H1 (cell line): ENCODE data around the gene CRYBG1. TPM values are rescaled to one million over a fixed set of nuclear protein-coding genes. Genes with fewer than 3 reads are reported as not detected.
A peak's percentile ranks its signal among the peaks of the same experiment; 100 is the strongest.

ENCODE experiments used
- ASH2L ChIP-seq: fragments of 200-600, 300-600 bp; sonication (generic); IDR thresholded peaks from one replicate; pipeline ENCODE4 v1.7.1; 2017; ENCODE audit warnings: low read length
- CTBP2 ChIP-seq: IDR thresholded peaks from 2 replicates; pipeline ENCODE4 v1.7.0; 2011; ENCODE audit warnings: borderline replicate concordance, mild to moderate bottlenecking, moderate library complexity, mixed read lengths, low read length; ENCODE audit not compliant: insufficient read depth, insufficient read length
- CTCF ChIP-seq, 3 experiments: IDR thresholded peaks; 1 replicate in 2 of 3; 2 replicates in 1 of 3; pipeline versions ENCODE4 v1.5.1 to v1.6.1; 2011; ENCODE audit warnings: low read length in 3 of 3, mild to moderate bottlenecking in 3 of 3, inconsistent platforms in 2 of 3, low read depth in 1 of 3, moderate library complexity in 1 of 3; ENCODE audit not compliant: insufficient read depth in 1 of 3; ENCODE audit errors: control extremely low read depth in 1 of 3
- EGR1 ChIP-seq: IDR thresholded peaks from 2 replicates; pipeline ENCODE4 v1.6.1; 2011; ENCODE audit warnings: low read depth, low read length, borderline replicate concordance
- FOSL1 ChIP-seq: IDR thresholded peaks from 2 replicates; pipeline ENCODE4 v1.6.1; 2011; ENCODE audit warnings: mild to moderate bottlenecking, low read depth, low read length, moderate library complexity; ENCODE audit not compliant: insufficient read depth
- GABPA ChIP-seq: IDR thresholded peaks from 2 replicates; pipeline ENCODE4 v1.6.1; 2011; ENCODE audit warnings: mild to moderate bottlenecking, low read length, moderate library complexity, borderline replicate concordance; ENCODE audit not compliant: insufficient read depth
- HDAC6 ChIP-seq: IDR thresholded peaks from one replicate; pipeline ENCODE4 v1.7.1; 2012; ENCODE audit warnings: low read depth, mild to moderate bottlenecking, inconsistent platforms, low read length, moderate library complexity
- KDM4A ChIP-seq: IDR thresholded peaks from one replicate; pipeline ENCODE4 v1.7.1; 2012; ENCODE audit warnings: low read depth, mild to moderate bottlenecking, moderate library complexity, low read length, inconsistent platforms; ENCODE audit not compliant: severe bottlenecking
- KDM5A ChIP-seq: fragments of 200-600 bp; IDR thresholded peaks from 2 replicates; pipeline ENCODE4 v1.7.1; 2012; ENCODE audit warnings: mild to moderate bottlenecking, low read length, inconsistent platforms, mixed read lengths
- NRF1 ChIP-seq: IDR thresholded peaks from 2 replicates; pipeline ENCODE4 v1.6.1; 2011; ENCODE audit warnings: mild to moderate bottlenecking, low read depth, low read length, improper control_type of control experiment
- POLR2A ChIP-seq, 2 experiments: IDR thresholded peaks; 1 replicate in 1 of 2; 2 replicates in 1 of 2; pipeline ENCODE4 v1.6.1; 2011; ENCODE audit warnings: low read depth in 2 of 2, low read length in 2 of 2, mild to moderate bottlenecking in 2 of 2; ENCODE audit errors: control extremely low read depth in 1 of 2
- POU5F1 ChIP-seq: IDR thresholded peaks from 2 replicates; pipeline ENCODE4 v1.6.1; 2011; ENCODE audit warnings: low read depth, mild to moderate bottlenecking, low read length, moderate library complexity
- RAD21 ChIP-seq, 2 experiments: IDR thresholded peaks in 1 of 2; conservative IDR thresholded peaks in 1 of 2; 2 replicates each; pipeline ENCODE4 v1.6.1; 2011; ENCODE audit warnings: low read depth in 2 of 2, low read length in 2 of 2, improper control_type of control experiment in 1 of 2, inconsistent platforms in 1 of 2, mild to moderate bottlenecking in 1 of 2, moderate library complexity in 1 of 2
- RXRA ChIP-seq: IDR thresholded peaks from 2 replicates; pipeline ENCODE4 v1.6.1; 2011; ENCODE audit warnings: low read depth, mild to moderate bottlenecking, low read length, moderate library complexity; ENCODE audit not compliant: insufficient read depth
- SP2 ChIP-seq: IDR thresholded peaks from 2 replicates; pipeline ENCODE4 v1.6.1; 2012; ENCODE audit warnings: mild to moderate bottlenecking, low read length, inconsistent platforms
- SP4 ChIP-seq: IDR thresholded peaks from 2 replicates; pipeline ENCODE4 v1.6.1; 2012; ENCODE audit warnings: low read length, inconsistent platforms
- USF2 ChIP-seq: IDR thresholded peaks from 2 replicates; pipeline ENCODE4 v1.6.1; 2011; ENCODE audit warnings: low read length, improper control_type of control experiment
- polyA plus RNA-seq, 7 experiments: library from polyadenylated mRNA; depleted of rRNA in 3 of 7; stranded (reverse) in 5 of 7; unstranded in 2 of 7; fragments of >200 nt in 5 of 7; fragments of 200-250 nt in 2 of 7; gene quantifications; 1 replicate in 5 of 7; 2 replicates in 1 of 7; 4 replicates in 1 of 7; pipeline versions ENCODE4 v1.2.1 to v1.2.3, GENCODE V29; 2011 to 2013; ENCODE audit warnings: missing spikeins in 2 of 7, mixed read lengths in 2 of 7
- total RNA-seq: library from RNA; stranded (reverse); fragmentation: NEBNext Ultra II Directional; extraction: Animal tissue kit (Norgen Biotek cat#: 25700); gene quantifications from 2 replicates; pipeline ENCODE4 v1.2.1, GENCODE V29; 2021
- TF ChIP-seq, protein P1 (sequence below): IDR thresholded peaks from 2 replicates; pipeline ENCODE4 v1.6.1; 2012; ENCODE audit warnings: inconsistent platforms
- TF ChIP-seq, protein P2 (sequence below): IDR thresholded peaks from 2 replicates; pipeline ENCODE4 v1.6.1; 2012; ENCODE audit warnings: inconsistent platforms

CRYBG1 gene
- total and polyA plus RNA-seq, 2 of the 8 experiments (the other 6 are each of a cell fraction or from before 2014, with no cell fraction given), result 2.2 to 11.6 TPM

DNA sequence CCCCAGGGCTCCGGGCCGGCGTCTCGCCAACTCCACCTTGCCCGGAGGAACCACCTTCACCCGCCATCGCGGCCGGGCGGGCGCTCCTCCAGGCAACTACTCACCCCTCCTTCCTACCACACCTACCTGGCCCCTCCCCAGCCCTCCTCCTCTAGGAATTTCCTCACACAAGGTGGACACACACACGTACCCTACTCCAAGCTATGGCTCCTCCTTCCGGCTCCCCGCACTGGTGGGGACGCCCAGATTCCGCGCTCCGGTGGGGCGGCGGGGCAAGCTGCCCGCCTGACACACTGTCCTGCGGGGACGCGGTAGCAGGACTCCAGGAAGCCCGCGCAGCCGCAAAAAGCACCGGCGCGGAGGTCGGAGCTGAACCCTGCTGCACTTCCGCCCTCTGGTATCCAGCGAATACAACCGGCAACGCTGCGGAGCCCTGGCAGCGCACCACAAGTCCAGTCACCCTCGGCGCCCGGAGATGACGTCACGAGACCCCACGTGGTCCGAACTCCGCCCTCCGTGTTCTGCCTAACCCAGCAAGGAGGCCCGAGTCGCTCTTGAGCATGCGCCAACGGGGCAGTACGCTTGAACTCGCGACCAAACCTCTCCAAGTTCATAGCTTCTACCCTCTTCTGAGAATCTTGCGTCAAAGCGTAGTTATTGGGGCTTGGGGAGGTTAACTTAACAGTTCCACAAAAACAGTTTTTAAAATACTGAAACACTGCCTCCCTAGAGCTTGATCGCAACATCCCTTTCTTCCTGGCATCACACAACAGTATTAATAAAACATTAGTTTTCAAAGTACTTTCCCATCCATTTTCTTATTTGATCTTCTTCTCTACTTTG is 35.0 kb upstream of the CRYBG1 start, which contains the start of gene ATG5 (continued):
- peak; percentile 88; the same call in 1 of the 2 replicates for TF ChIP-seq GABPA
- TF ChIP-seq KDM5A, result peak; percentile 76
- no peak for TF ChIP-seq HDAC6
- TF ChIP-seq, protein P1, sequence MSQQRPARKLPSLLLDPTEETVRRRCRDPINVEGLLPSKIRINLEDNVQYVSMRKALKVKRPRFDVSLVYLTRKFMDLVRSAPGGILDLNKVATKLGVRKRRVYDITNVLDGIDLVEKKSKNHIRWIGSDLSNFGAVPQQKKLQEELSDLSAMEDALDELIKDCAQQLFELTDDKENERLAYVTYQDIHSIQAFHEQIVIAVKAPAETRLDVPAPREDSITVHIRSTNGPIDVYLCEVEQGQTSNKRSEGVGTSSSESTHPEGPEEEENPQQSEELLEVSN, result peak; percentile 64
- peak; percentile 99 for TF ChIP-seq ASH2L
- no peak for TF ChIP-seq CTCF (IDR thresholded peaks at IDR 0.05; ENCODE audit: control extremely low read depth in 1 of 3, insufficient read depth in 1 of 3, low read depth in 1 of 3, low read length in 3 of 3)
- TF ChIP-seq EGR1, result no peak
- TF ChIP-seq SP2, result no peak
- no peak for TF ChIP-seq FOSL1
- TF ChIP-seq NRF1, result peak; percentile 73
- TF ChIP-seq KDM4A, result peak; percentile 88
- peak; percentile 97 for TF ChIP-seq USF2
- TF ChIP-seq CTBP2, result peak; percentile 76
- no peak for TF ChIP-seq RXRA
- peak; percentile 82; the same call in 1 of the 2 replicates for TF ChIP-seq SP4
- TF ChIP-seq RAD21 (IDR thresholded peaks at IDR 0.05 in 1 of 2, conservative IDR thresholded peaks at IDR 0.05 in 1 of 2; ENCODE audit: low read depth in 2 of 2, low read length in 2 of 2), result no peak
- TF ChIP-seq POLR2A (IDR thresholded peaks at IDR 0.05; ENCODE audit: control extremely low read depth in 1 of 2, low read depth in 2 of 2, low read length in 2 of 2), result peak; percentile 93 to 95
- no peak for TF ChIP-seq POU5F1
- TF ChIP-seq, protein P2, sequence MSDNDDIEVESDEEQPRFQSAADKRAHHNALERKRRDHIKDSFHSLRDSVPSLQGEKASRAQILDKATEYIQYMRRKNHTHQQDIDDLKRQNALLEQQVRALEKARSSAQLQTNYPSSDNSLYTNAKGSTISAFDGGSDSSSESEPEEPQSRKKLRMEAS, result peak; percentile 94
